Measurements from ENCODE around the gene ZNF343.
"Not testable (repeated sequence)": the region's sequence is repeated elsewhere in the genome, so short reads cannot be mapped to it uniquely, and the experiment has no call there.

ZNF343 gene

GRCh38 chr20:2507875-2508630, 662 bp downstream of the ZNF343 start:
- TF ChIP-seq CTCF (conservative IDR thresholded peaks at IDR 0.05) = no peak
- no peak for TF ChIP-seq ZFX (IDR thresholded peaks at IDR 0.05)
- H3K27ac ChIP-seq = peak overlapping the region; percentile 70

DNA sequence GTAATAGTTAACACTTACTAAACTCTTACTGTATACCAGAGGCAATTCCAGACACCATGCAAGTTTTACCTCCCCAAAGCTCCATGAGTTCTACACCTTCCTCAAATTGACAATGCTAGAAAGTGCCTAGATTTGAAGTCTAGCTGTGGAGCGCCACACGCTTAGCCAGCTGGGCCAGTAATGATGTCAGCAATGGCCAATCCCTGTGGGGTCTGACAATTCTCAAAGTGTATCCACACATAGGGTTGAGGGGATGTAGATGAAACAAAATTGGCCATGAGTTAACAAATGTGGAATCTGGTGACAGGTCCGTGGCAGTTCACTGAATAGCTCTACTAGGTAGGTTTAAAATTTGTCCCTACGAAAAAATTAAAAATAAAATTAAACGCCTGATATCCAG, 1.3 kb downstream of the ZNF343 start:
- TF ChIP-seq ZFX (IDR thresholded peaks at IDR 0.05) = no peak
- no peak for TF ChIP-seq CTCF (conservative IDR thresholded peaks at IDR 0.05)
- peak overlapping the region; percentile 70; the same call in 1 of the 2 replicates for H3K27ac ChIP-seq

- H3K27ac ChIP-seq = not testable (repeated sequence)
Measured at GRCh38 chr20:2506426-2506825, 2.3 kb downstream of the ZNF343 start.

DNA sequence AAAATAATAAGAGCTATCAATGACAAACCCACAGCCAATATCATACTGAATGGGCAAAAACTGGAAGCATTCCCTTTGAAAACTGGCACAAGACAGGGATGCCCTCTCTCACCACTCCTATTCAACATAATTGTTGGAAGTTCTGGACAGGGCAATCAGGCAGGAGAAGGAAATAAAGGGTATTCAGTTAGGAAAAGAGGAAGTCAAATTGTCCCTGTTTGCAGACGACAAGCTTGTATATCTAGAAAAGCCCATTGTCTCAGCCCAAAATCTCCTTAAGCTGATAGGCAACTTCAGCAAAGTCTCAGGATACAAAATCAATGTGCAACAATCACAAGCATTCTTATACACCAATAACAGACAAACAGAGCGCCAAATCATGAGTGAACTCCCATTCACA, 3.9 kb downstream of the ZNF343 start:
- not testable (repeated sequence) for H3K27ac ChIP-seq

DNA sequence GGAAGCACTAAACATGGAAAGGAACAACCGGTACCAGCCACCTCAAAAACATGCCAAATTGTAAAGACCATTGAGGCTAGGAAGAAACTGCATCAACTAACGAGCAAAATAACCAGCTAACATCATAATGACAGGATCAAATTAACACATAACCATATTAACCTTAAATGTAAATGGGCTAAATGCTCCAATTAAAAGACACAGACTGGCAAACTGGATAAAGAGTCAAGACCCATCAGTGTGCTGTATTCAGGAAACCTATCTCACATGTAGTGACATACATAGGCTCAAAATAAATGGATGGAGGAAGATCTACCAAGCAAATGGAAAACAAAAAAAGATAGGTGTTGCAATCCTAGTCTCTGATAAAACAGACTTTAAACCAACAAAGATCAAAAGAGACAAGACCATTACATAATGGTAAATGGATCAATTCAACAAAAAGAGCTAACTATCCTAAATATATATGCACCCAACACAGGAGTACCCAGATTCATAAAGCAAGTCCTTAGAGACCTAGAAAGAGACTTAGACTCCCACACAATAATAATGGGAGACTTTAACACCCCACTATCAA, 5.8 kb downstream of the ZNF343 start:
- H3K27ac ChIP-seq = not testable (repeated sequence)

GRCh38 chr20:2485661-2486060, 23.1 kb downstream of the ZNF343 start:
- no peak overlapping the region for H3K27ac ChIP-seq
- no peak for TF ChIP-seq ZFX (IDR thresholded peaks at IDR 0.05)
- no peak for TF ChIP-seq CTCF (conservative IDR thresholded peaks at IDR 0.05)

DNA sequence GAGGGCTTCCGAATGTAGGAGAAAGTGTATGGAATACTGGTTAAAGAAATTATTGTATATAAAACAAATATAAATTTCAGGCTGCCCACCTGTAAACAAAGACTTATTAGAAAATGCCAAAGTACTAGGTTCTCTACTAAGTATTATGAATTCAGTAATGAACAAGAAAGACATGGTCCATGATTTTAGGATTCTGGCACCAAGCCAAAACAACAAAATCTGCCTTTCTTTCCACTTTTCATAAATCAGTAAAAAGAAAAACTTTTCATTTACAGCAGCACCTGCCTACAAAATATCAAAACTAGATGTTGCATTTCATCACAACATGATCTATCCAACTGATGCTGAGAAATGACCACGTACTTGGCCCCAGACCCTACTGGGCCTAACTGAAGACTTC, 23.6 kb downstream of the ZNF343 start:
- H3K27ac ChIP-seq = no peak overlapping the region
- TF ChIP-seq ZFX (IDR thresholded peaks at IDR 0.05) = no peak
- TF ChIP-seq CTCF (conservative IDR thresholded peaks at IDR 0.05) = no peak

- TF ChIP-seq ZFX (IDR thresholded peaks at IDR 0.05) (no peak), CTCF (conservative IDR thresholded peaks at IDR 0.05) (no peak)
- no peak overlapping the region for H3K27ac ChIP-seq
Measured at GRCh38 chr20:2483504-2483903, 25.2 kb downstream of the ZNF343 start.

GRCh38 chr20:2480381-2480780, 28.3 kb downstream of the ZNF343 start:
- TF ChIP-seq ZFX (IDR thresholded peaks at IDR 0.05) (no peak), CTCF (conservative IDR thresholded peaks at IDR 0.05) (no peak)
- H3K27ac ChIP-seq = no peak overlapping the region
